A549 (cell line): ENCODE results near the gene SPIRE1. TPM values are rescaled to one million over a fixed set of nuclear protein-coding genes. Genes with fewer than 3 reads are reported as not detected.
A peak's percentile ranks its signal among the peaks of the same experiment; 100 is the strongest.

Experiments
- ATAC-seq, 2 experiments: fragments of 200-7000 bp in 1 of 2; fragments of >200 bp in 1 of 2; cut with Nextera tagmentation in 1 of 2; cut with Tn5 transposase in 1 of 2; 3 replicates each; pipeline versions ENCODE4 v1.8.0 to v1.9.1; 2018 to 2020; ENCODE audit warnings: mild to moderate bottlenecking in 1 of 2, moderate library complexity in 1 of 2
- CTCF ChIA-PET: fragments of 300-600 bp; sonication (Branson Sonifier 250); formaldehyde crosslinking; extraction: SDS; loops from one replicate; lab custom pipeline; 2021; ENCODE audit warnings: antibody characterized with exemption, inconsistent platforms; lab: Yijun Ruan, JAX
- POLR2A ChIA-PET: fragments of 350-600 bp; formaldehyde crosslinking; extraction: SDS; loops from one replicate; lab custom pipeline; 2021; ENCODE audit warnings: antibody characterized with exemption, inconsistent platforms; lab: Yijun Ruan, JAX
- DNase-seq, 2 experiments: peaks; one replicate each; pipeline versions ENCODE4 v3.0.0 to v3.0.0-alpha.2; 2011 to 2016; ENCODE audit warnings: low read depth in 1 of 2, low spot score in 1 of 2
- FAIRE-seq: peaks from 2 replicates; lab custom pipeline; 2011; peaks lifted over from hg19 to GRCh38; lab: Jason Lieb, UNC
- H3K27ac ChIP-seq, 2 experiments: fragments of >200 bp; sonication (Bioruptor Twin); formaldehyde crosslinking; 3 replicates each; pipeline ENCODE4 v1.5.1; 2016 to 2017
- H3K4me1 ChIP-seq: fragments of >200 bp; sonication (Bioruptor Twin); formaldehyde crosslinking; 3 replicates; pipeline ENCODE4 v1.6.1; 2016
- H3K4me2 ChIP-seq: fragments of >200 bp; sonication (Bioruptor Twin); formaldehyde crosslinking; 3 replicates; pipeline ENCODE4 v1.6.1; 2016
- H3K4me3 ChIP-seq: fragments of >200 bp; sonication (Bioruptor Twin); formaldehyde crosslinking; 3 replicates; pipeline ENCODE4 v1.5.1; 2016
- H3K9me3 ChIP-seq: fragments of >200 bp; sonication (Bioruptor Twin); formaldehyde crosslinking; 3 replicates; pipeline ENCODE4 v1.6.1; 2016
- CHD2 ChIP-seq: fragments of 150-350 bp; IDR thresholded peaks from 2 replicates; pipeline ENCODE4 v1.6.1; 2014; ENCODE audit warnings: low read length; ENCODE audit not compliant: partially characterized antibody
- CHD4 ChIP-seq: fragments of 200-600 bp; sonication (generic); IDR thresholded peaks from 2 replicates; pipeline ENCODE4 v1.6.1; 2016; ENCODE audit warnings: antibody characterized with exemption, mild to moderate bottlenecking, borderline replicate concordance
- EHF ChIP-seq: fragments of 250-450 bp; sonication (Bioruptor Pico); IDR thresholded peaks from 2 replicates; pipeline ENCODE4 v1.5.0; 2020; ENCODE audit warnings: mild to moderate bottlenecking
- FOSB ChIP-seq: fragments of 250-450 bp; sonication (Bioruptor Pico); IDR thresholded peaks from 2 replicates; pipeline ENCODE4 v1.5.0; 2020; ENCODE audit warnings: mild to moderate bottlenecking, moderate library complexity
- GATA3 ChIP-seq: IDR thresholded peaks from 2 replicates; pipeline ENCODE4 v1.6.1; 2012; ENCODE audit warnings: borderline replicate concordance
- HEYL ChIP-seq: fragments of 250-450 bp; sonication (Bioruptor Pico); IDR thresholded peaks from 2 replicates; pipeline ENCODE4 v1.8.0; 2021; ENCODE audit warnings: mild to moderate bottlenecking, moderate library complexity
- KDM1A ChIP-seq: fragments of 200-600 bp; sonication (generic); IDR thresholded peaks from 2 replicates; pipeline ENCODE4 v1.6.1; 2016; ENCODE audit warnings: low read depth, mild to moderate bottlenecking
- MAFK ChIP-seq: fragments of 450-650 bp; IDR thresholded peaks from 2 replicates; pipeline ENCODE4 v1.6.1; 2014; ENCODE audit not compliant: partially characterized antibody
- NFE2L2 ChIP-seq: fragments of 150-350 bp; conservative IDR thresholded peaks from 2 replicates; pipeline ENCODE4 v1.6.1; 2014; ENCODE audit warnings: low read length
- PHF8 ChIP-seq: fragments of 200-600 bp; sonication (generic); IDR thresholded peaks from 2 replicates; pipeline ENCODE4 v1.6.1; 2016; ENCODE audit warnings: low read depth, mild to moderate bottlenecking, antibody characterized with exemption, moderate library complexity, borderline replicate concordance
- RCOR1 ChIP-seq: fragments of 150-350 bp; IDR thresholded peaks from 2 replicates; pipeline ENCODE4 v1.6.1; 2014; ENCODE audit warnings: antibody characterized with exemption, low read length, low read depth
- RNF2 ChIP-seq: fragments of 200-600 bp; sonication (generic); IDR thresholded peaks from 2 replicates; pipeline ENCODE4 v1.6.1; 2016; ENCODE audit warnings: low read depth, mild to moderate bottlenecking, antibody characterized with exemption, moderate library complexity, borderline replicate concordance
- SMC3 ChIP-seq: fragments of >200 bp; sonication (Bioruptor Twin); formaldehyde crosslinking; IDR thresholded peaks from 3 replicates; pipeline ENCODE4 v1.6.1; 2018; ENCODE audit warnings: inconsistent platforms
- SREBF2 ChIP-seq: fragments of 450-650 bp; IDR thresholded peaks from 2 replicates; pipeline ENCODE4 v1.6.1; 2014; ENCODE audit warnings: mild to moderate bottlenecking, moderate library complexity
- TP53 ChIP-seq: fragments of 250-450 bp; sonication (Bioruptor Pico); IDR thresholded peaks from 2 replicates; pipeline ENCODE4 v1.5.0; 2021; ENCODE audit warnings: mild to moderate bottlenecking, moderate library complexity
- ZFP36 ChIP-seq: fragments of 450-650 bp; IDR thresholded peaks from 2 replicates; pipeline ENCODE4 v1.6.1; 2014; ENCODE audit warnings: borderline replicate concordance; ENCODE audit not compliant: partially characterized antibody
- ZNF302 ChIP-seq: fragments of 250-450 bp; sonication (Bioruptor Pico); IDR thresholded peaks from 2 replicates; pipeline ENCODE4 v1.9.0; 2021; ENCODE audit warnings: inconsistent platforms, mild to moderate bottlenecking, moderate library complexity
- whole genome bisulfite sequencing: methylation state at CpG from one replicate; pipeline ENCODE4 v1.1.6; 2017; ENCODE audit errors: missing lambda C conversion rate; 5-methylcytosine and 5-hydroxymethylcytosine counted together
- polyA plus RNA-seq, 4 experiments: library from polyadenylated mRNA; depleted of rRNA in 3 of 4; stranded (reverse); fragments of >200 nt; fragmentation: RNase III in 1 of 4; extraction: RNeasy Plus Mini Kit Qiagen cat#74134 plus additional on column Dnase treatment in 1 of 4; gene quantifications; 2 replicates in 3 of 4; 3 replicates in 1 of 4; pipeline ENCODE4 v1.2.3, GENCODE V29; 2011 to 2017
- TF ChIP-seq, protein P1 (sequence below): fragments of >200 bp; sonication (Bioruptor Twin); formaldehyde crosslinking; IDR thresholded peaks from 3 replicates; pipeline ENCODE4 v1.5.1; 2016
- TF ChIP-seq, protein P2 (sequence below): IDR thresholded peaks from 2 replicates; pipeline ENCODE4 v1.6.1; 2012

Gene SPIRE1
- polyA plus RNA-seq, 2 of the 4 experiments (the other 2 are of a cell fraction) = 8.3 to 29.4 TPM

DNA sequence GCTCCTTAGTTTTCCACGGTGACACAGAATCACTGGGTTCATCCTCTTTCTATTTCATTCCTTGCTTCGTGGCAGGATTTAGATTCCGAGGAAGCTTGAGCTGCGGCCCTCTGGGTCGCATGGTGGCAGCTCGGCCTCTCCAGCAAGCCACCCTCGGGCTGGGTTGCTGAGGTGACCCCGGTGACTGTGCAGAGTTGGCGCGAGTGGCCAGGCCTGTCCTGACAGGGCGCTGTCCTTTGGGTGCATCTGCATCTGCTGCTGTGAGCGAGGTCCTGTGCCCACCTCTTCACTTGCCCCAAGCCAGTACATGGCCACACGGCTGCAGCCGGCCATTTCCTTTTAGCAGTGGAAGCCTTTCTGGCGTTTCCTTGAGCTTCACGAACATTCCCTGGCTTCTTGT is 228.4 kb downstream of the SPIRE1 start (continued):
- TF ChIP-seq, protein P1, sequence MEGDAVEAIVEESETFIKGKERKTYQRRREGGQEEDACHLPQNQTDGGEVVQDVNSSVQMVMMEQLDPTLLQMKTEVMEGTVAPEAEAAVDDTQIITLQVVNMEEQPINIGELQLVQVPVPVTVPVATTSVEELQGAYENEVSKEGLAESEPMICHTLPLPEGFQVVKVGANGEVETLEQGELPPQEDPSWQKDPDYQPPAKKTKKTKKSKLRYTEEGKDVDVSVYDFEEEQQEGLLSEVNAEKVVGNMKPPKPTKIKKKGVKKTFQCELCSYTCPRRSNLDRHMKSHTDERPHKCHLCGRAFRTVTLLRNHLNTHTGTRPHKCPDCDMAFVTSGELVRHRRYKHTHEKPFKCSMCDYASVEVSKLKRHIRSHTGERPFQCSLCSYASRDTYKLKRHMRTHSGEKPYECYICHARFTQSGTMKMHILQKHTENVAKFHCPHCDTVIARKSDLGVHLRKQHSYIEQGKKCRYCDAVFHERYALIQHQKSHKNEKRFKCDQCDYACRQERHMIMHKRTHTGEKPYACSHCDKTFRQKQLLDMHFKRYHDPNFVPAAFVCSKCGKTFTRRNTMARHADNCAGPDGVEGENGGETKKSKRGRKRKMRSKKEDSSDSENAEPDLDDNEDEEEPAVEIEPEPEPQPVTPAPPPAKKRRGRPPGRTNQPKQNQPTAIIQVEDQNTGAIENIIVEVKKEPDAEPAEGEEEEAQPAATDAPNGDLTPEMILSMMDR = no peak

DNA sequence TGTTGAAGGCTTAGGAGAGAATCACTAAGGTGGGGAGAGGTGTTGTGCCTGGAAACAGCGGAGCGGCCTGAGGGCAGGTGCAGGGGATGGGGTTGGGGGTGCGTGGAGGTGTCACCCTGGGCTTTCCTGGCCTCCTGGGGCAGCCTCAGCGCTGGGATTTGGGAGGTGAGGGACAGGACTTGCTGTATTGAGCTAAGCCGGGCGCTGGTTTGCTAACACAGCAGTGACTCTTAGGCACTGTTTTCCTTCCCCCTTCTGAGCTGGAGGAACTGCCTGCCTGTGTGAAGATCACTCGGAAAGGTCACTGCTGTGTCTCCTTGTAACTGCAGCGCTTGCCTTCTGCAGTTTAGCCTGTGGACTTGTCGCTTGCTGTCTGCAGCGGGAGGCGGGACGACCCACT is 229.0 kb downstream of the SPIRE1 start:
- no peak overlapping the region for H3K27ac ChIP-seq
- DNase-seq (no peak), ATAC-seq (no peak), FAIRE-seq (no peak)
- POLR2A ChIA-PET = no interaction called here
- CTCF ChIA-PET = no interaction called here
- H3K4me1 ChIP-seq = no peaks in the 10 kb centered on the region
- 96% methylated on average over 11 of the region's 12 CpGs for WGBS
- H3K4me2 ChIP-seq = no peak overlapping the region
- no peak overlapping the region for H3K4me3 ChIP-seq
- no peak for TF ChIP-seq FOSB (CRISPR knock-in tag)
- TF ChIP-seq, protein P1 = no peak
- TF ChIP-seq SREBF2 = no peak
- no peak for TF ChIP-seq GATA3
- TF ChIP-seq CHD2 = no peak
- no peak for TF ChIP-seq HEYL
- H3K9me3 ChIP-seq = no peaks in the 10 kb centered on the region

DNA sequence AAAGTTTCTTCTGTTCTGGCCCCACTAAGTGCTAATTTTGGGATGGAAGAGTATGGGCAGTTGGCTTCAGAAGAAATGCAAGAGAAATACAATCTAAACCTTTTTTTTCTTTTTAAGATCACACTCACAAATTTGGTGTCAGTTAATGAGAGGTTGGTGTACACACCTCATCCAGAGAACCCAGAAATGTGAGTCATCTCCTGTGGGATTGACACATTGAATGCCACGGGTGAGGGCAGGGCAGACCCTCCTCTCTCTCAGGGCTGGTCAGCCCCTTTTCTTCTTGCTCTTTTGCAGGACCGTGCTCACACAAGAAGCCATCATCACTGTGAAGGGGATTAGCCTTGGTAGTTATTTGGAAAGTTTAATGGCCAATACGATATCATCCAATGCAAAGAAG is 231.0 kb downstream of the SPIRE1 start:
- ATAC-seq = no peak
- H3K4me2 ChIP-seq = no peak overlapping the region
- H3K4me1 ChIP-seq = no peaks in the 10 kb centered on the region
- WGBS = 83% methylated on average over 3 of the region's 3 CpGs
- TF ChIP-seq ZFP36 (no peak), HEYL (no peak), PHF8 (no peak), SREBF2 (no peak), CHD4 (no peak), SMC3 (no peak), MAFK (no peak), RNF2 (no peak), EHF (no peak), RCOR1 (no peak), TP53 (CRISPR knock-in tag) (no peak), KDM1A (no peak)
- TF ChIP-seq, protein P2, sequence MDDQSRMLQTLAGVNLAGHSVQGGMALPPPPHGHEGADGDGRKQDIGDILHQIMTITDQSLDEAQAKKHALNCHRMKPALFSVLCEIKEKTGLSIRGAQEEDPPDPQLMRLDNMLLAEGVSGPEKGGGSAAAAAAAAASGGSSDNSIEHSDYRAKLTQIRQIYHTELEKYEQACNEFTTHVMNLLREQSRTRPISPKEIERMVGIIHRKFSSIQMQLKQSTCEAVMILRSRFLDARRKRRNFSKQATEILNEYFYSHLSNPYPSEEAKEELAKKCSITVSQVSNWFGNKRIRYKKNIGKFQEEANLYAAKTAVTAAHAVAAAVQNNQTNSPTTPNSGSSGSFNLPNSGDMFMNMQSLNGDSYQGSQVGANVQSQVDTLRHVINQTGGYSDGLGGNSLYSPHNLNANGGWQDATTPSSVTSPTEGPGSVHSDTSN = no peak
- TF ChIP-seq, all 56 proteins: peak for 0
- Histone ChIP-seq H3K4me3 (no peak overlapping the region), H3K9me3 (no peaks in the 10 kb centered on the region), H3K27ac (no peak overlapping the region)
- FAIRE-seq (no peak), DNase-seq (no peak)
- POLR2A ChIA-PET = no interaction called here
- CTCF ChIA-PET = no interaction called here

DNA sequence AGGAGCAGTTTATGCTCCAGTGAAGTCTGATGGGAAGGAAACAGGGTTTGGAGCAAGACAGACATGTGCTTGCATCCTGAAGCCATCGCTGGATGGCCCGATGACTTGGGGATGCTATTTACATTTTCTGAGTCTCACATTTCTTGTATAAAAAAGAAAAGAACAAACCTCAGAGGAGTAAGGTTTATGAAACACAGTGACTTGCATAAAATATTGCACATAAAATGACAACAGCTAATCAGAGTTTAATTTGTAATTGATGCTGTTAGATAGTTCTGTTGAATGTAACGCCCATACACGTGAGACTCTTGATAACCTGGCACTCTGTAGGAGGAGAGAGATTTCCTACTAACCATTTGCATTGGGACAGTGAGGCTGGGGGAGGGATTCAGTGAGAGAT is 233.7 kb downstream of the SPIRE1 start:
- Histone ChIP-seq H3K4me2 (no peak overlapping the region), H3K4me1 (no peaks in the 10 kb centered on the region), H3K9me3 (no peaks in the 10 kb centered on the region), H3K4me3 (no peak overlapping the region), H3K27ac (no peak overlapping the region)
- TF ChIP-seq NFE2L2 (peak; percentile 60), ZNF302 (no peak)
- CTCF ChIA-PET = interaction anchor here (2.1 kb wide), 1 partner anchor 12 kb away, joined by 8 read pairs; no protein-coding TSS in a partner anchor
- POLR2A ChIA-PET = no interaction called here
- ATAC-seq = no peak
- WGBS = 89% methylated on average over 4 of the region's 4 CpGs
- DNase-seq = no peak
- no peak for FAIRE-seq
